ENCODE data around the gene INPP5A.
"Not testable (repeated sequence)": the region's sequence is repeated elsewhere in the genome, so short reads cannot be mapped to it uniquely, and the experiment has no call there.

INPP5A gene, protein sequence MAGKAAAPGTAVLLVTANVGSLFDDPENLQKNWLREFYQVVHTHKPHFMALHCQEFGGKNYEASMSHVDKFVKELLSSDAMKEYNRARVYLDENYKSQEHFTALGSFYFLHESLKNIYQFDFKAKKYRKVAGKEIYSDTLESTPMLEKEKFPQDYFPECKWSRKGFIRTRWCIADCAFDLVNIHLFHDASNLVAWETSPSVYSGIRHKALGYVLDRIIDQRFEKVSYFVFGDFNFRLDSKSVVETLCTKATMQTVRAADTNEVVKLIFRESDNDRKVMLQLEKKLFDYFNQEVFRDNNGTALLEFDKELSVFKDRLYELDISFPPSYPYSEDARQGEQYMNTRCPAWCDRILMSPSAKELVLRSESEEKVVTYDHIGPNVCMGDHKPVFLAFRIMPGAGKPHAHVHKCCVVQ

DNA sequence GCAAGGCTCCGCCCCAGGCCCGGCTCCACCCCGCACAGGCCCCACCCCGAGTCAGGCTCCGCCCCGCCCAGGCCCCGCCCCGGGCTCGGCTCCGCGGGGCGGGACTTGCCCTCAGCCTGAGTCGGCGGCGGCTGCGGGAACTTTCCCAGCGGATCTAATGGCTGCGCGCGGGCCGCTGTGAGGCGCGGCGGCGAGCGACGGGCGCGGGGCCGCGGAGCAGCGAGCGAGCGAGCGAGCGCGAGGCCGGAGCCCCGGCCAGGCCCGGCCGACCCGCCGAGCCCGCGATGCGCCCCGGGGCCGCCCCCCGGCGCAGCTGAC lies at the start of gene INPP5A:
Gene INPP5A (plus strand): TSS at position 104 of the 318 bp plus-strand sequence. CDS start 310 bp downstream, outside the sequence.
- DNase-seq (ENCODE audit: low spot score), result no peak

DNA sequence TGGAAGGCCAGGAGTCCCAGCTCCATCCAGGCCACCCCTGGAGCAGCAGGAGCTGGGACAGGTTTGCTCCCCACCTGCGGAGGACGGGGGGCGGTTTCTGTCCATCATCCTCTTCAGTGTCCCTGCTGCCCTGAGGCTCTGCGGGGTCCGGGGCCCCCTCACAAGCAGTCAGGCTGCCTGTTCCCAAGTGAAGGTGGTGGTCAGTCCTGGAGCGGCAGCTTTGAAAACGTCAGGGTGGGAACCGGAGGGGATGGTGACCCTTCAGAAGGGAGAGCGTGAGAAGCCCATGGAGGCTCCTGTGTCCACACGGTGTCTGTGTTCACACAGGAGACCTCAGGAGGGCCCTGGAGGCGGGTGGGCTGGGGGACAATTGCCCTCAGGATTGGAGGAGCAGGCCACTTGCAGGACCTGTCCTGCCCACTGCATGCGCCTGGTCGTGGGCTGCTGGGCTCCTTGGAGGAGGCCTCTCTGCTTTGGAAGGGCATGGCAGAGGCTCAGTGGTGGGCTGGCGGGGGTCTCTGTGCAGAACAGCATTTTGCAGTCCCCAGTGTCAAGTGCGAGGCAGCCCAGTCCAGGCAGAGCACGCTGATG lies 49.3 kb upstream of the INPP5A start:
- no peak for DNase-seq (ENCODE audit: low spot score)

DNA sequence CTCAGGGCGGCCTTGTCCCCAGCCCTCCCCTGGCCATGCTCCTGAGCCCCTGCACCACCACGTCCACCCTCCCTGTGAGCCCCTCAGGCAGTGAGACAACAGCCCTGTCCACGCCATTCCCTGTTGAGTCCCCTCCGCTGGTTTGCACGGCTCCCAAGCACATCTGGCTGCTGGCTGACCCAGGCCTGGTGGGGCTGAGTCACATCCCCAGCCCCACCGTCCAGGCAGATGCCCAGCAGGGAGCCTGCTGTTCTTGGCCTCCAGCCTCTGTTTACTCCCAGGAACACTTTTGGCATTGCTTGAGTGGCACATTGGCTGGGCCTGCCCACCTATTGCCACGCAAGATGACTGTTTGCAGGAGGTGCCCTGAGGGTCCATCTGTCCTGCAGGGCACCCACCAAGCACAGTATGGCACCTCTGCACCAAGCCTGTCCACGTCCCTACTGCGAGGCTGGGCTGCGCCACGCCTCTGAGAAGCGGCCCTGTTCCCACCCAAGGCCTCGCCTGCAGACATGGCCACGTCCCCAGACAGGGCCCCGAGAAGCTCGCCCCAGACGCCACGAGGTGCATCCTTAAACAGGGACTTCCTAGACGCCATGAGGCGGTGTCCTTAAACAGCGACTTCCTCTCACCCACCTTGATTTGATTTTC lies 48.4 kb upstream of the INPP5A start:
- DNase-seq (ENCODE audit: low spot score), result no peak

DNA sequence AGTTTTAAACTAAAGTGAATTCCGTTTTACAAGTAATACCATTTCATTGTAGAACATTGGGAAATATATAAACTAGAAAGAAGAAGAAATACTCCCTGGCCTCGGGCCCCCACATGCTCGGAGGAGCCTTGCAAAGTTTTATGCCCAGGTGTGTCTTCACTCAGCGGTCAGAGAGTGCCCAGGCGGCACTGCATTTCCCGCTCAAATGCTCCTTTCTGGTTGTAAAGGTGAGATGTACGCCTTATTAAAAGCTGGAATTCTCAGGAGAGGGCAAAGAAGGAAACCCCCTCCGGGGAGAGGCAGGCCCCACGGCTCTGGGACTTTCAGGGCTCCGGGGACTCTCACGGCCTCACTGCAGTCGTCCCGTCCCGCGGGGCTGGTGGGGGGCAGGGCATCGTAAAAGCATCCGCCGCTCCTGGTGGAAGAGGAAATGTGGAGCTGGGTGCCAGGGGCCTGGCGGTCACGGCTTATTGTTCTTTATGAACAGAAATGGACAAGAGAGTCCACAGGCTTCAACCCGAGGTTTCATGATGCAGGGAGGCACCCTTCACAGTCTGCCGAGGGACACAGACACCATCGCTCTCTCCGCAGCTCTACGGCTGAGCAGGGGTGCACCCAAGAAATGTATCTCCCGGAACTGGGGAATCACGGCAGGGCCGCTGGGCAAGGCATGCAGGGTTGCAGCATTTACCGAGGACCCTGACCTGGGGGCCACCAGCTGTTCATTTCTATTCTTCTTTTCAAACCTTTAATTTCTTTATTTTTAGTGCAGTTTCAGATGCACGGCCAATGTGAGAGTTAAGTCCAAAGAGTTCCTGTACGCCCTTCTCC lies 47.7 kb upstream of the INPP5A start:
- DNase-seq (ENCODE audit: low spot score), result no peak

DNA sequence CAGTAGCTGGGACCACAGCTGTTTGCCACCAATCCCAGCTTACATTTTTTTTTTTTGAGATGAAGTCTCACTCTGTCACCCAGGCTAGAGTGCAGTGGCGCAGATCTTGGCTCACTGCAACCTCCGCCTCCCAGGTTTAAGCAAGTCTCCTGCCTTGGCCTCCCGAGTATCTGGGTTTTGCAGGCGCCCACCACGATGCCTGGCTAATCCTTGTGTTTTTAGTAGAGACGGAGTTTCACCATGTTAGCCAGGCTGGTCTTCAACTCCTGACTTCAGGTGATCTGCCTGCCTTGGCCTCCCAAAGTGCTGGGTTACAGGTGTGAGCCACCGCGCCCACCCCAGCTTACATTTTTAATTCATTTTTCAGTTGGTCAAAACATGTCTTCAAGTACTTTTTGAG lies 46.1 kb upstream of the INPP5A start:
- DNase-seq (ENCODE audit: low spot score), result not testable (repeated sequence)

DNA sequence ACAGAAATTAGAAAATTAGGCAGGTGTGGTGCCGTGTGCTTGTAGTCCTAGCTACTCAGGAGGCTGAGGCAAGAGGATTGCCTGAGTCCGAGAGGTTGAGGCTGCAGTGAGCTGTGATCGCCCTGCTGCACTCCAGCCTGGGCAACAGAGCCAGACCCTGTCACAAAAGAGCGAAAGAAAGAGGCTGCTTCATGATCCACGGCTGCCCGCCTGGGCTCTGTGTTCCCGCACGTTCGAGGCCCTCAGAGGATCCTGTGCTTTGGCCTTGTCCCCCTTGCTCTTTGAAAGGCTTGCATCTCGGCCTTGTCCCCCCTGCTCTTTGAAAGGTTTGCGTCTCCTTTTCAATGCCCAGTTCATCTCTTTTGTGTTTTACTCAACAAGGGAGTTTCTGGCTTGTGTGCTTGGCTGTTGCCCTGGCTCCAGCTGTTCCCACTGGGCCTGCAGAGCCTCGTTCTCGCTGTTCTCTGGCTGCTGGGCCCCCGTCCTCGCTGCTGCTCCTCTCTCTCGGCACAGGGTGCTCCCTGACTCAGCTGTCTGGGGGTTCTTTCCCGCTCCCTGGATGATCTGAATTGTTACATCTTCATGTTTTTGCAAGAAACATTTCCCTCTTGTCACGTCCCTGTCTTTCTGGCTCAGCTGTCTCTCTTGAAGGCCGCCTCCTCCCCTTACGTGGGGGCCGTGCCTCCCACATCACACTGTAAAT lies 45.1 kb upstream of the INPP5A start:
- DNase-seq (ENCODE audit: low spot score), result peak; percentile 51

DNA sequence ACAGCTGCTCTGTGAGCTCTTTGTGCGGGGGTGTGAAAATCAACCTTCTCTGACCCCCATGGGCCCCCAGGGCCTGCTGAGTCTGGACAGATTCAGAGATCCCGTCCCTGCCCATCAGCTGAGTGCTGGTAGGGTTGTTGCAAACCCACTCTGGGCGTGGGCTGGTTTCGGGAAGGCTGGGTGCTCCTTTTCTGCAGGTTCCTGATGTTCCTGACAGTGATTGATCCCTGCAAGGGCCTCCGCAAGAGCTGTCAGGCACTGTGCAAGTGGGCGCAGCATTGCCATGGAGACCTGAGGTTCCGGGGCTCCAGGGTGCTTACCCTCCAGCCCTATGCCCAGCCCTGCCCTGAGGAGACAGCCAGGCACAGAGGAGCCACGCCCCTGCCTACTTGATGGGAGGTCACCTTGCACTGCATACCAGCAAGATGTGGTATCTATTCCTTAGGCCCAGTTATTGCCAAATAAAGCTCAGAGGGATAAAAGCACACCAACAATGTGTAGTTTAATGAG lies 44.3 kb upstream of the INPP5A start:
- DNase-seq (ENCODE audit: low spot score), result no peak

DNA sequence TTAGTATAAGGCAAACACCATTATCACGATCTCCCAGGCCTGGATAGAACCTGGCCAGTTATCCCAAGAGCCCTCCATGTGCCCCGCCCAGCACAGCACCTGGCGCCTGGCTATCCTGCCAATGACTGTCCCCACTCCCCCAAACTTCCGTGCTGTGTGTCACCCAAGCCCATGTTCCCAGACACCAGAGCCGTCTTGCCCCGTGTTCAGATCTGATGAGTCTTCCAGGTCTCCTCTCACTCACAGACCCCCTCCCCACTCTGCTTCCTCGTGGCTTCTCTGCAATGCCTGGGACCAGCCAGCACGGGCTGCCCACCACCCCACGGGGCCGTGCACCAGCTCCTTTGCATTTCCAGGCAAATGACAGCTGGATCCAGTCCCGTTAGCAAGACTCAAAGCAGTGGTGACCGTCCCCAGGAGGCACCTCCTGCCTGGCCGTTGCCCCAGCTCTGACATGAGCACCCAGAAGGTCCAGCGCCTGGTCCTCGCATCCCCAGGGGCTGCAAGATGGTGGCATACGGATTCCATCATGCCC lies 43.8 kb upstream of the INPP5A start:
- no peak for DNase-seq (ENCODE audit: low spot score)

DNA sequence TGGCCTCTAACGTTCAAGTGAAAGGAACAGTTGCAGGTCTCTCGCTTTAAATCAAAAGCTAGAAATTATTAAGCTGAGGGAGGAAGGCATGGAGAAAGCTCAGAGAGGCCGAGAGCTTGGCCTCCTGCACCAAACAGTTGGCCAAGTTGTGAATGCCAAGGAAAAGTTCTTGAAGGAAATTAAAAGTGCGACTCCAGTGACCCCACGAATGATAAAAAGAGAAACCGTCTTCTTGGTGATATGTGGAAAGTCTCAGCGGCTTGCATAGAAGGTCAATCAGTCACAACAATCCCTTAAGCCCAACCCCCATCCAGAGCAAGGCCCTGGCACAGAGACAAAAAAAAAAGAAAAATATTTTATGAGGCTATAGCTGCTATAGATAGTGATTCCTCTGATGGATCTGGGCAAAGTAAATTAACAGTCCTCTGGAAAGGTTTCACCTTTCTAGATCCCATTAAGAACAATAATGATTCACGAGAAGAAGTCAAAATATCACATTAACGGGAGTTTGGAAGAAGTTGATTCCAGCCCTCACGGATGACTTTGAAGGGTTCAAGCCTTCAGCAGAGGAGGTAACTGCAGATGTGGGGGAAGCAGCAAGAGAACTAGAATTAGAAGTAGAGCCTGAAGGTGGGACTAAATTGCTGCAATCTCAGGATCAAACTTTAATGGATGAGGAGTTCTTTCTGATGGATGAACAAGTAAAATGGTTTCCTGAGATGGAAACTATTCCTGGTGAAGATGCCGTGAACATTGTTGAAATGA lies 42.5 kb upstream of the INPP5A start:
- DNase-seq (ENCODE audit: low spot score), result no peak

DNA sequence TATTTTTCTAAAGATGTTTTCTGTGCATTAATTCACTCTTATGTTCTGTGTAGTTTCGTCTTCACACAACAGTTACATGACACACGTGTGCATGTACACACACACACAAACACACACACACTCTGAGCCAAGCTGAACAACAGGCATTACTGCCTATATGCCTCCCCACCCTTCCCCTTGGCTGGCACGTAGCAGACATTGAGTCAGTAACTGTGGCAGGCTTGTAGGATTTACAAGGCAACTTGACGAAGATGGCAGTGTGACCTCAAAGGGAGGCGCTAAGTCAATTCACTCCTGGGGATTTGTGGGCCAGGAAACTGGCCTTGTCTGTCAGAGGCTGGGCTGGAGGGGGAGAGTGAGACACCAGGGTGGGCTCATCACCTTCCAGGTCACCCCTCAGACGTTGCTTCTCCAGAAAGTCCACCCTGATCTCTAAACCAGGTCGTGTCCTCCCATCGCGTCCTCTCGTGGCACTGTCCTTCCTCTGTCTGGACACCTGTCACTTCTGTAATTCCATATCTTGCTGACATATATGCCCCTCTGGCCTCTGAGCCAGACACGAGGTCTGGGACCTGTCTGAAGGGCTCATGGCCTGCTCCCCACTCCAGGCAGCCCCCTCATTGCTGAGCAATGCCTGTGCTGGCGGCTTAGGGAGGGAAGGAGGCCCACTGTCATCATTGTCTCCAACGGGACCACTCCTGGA lies 41.1 kb upstream of the INPP5A start:
- no peak for DNase-seq (ENCODE audit: low spot score)

DNA sequence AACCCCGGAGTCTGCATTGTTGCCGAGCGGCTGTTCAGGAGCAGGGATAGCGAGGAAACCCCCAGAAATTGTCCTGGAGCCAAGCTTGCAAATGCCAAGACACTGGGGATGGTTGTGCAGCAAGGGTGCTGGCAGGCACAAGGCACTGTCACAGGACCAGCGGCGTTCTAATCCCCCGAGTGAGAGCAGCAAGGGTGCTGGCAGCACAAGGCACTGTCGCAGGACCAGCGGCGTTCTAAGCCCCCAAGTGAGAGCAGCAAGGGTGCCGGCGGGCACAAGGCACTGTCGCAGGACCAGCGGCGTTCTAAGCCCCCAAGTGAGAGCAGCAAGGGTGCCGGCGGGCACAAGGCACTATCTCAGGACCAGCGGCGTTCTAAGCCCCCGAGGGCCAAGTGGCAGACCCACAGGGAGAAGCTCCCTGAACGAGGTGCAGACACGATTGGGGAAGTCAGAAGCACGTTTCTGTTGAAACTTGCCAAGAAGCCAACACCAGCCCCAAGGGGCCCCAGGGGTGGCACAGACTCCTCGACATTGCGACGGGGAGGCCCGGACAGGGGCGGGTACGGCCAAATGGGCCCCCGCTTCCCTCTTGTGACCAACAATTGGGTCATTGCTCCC lies 40.4 kb upstream of the INPP5A start:
- DNase-seq (ENCODE audit: low spot score), result no peak

DNA sequence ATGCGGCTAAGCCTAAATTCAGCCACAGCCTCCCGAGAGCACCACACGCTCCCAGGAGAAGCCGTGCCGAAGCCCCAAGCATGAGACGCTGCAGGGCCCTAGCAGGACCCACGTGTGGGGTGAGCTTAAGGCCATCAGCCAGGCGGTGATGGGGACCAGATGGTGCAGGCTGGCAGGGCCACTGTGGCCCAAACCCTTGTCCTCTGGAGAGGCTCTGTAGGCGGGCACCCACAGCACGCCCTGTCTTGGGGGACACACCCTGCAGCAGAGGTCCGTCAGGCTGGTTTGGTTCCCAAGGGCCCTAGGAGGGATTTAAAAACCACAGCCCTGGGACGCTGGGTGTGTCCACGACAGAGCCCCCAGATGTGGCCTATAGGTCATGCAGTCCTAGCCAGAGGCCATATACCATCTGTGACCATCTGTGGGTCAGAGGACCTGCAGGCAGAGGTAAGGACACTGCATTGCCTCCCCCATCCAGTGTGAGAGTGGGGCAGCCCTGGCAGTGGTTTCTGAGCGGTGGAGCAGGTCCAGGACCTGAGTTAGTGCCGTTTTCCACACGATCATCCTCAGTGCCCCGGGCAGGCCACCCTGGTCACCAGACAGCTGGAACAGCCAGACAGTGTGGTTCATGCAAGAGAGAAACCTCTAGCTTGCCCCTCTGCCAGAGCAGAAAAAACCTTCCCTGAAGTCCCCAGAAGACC lies 39.6 kb upstream of the INPP5A start:
- DNase-seq (ENCODE audit: low spot score), result no peak

DNA sequence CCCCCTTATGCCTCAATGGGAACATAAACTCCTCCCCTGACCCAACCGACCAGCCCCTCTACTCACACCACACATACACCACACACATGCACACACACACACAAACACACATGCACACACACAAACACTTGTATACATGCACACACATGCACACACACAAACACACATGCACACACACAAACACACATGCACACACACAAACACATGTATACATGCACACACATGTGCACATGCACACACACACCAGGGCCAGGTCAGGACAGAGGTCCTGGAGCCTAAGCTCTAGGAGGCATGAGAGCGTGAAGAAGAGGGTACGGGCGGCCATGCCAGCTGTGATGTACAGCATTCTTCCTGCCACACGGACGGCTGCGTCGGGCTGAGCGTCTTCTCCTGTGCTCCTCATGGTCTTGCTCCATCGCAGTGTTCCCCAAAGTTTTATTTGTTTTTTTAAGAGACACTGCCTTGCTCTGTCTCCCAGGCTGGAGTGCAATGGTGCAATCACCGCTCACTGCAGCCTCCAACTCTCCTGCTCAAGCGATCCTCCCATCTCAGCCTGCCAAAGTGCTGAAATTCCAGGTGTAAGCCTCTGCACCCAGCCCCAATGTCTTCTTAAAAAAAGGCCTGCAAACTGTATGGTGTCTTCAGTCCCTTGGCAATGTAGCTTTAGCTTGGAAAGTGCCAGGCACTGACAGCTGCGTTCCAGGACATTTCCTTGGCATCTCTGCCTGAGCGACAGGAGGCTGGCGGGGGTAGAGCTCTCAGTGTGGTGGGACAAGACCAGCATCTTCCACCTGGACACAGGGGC lies 38.8 kb upstream of the INPP5A start:
- peak; percentile 49 for DNase-seq (ENCODE audit: low spot score)

DNA sequence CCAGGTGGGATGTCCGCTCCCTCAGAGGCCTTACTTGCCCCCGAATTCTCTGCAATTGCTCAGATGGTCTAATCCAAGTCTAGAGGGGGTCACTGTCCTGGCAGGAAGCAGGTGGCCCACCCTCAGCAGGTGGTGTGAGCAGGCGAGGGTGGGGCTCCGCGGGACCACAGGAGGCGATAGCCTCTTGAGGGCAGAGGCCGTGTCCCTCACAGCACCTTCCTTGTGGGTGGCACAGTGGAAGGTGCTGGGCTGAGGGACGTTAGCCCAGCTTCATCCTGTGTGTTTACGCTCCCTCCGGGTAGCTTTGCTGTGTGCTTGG lies 38.3 kb upstream of the INPP5A start:
- no peak for DNase-seq (ENCODE audit: low spot score)

DNA sequence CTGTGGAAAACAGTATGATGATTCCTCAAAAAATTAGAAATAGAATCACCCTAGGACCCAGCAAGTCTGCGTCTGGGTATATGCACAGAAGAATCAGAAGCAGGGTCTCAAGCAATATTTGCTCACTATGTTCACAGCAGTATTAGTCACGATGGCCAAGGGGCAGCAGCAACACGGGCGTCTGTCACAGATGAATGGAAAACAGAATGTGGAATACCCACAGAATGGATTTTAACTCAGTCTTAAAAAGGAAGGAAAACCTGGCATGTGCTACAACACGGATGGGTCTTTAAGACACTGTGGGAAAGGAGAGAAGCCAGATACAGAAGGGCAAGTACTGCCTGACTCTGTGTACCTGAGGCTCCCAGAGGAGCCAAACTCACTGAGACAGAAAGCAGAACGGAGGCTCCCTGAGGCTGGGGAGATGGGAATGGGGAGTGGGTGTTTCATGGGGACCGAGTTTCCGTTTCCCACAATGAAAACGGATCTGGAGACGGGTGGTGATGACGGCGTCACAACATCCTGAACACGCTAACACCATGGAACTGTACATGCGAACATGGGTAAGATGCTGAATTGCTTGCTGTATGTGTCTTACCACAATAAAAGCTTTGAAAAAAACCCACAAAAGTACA lies 36.7 kb upstream of the INPP5A start:
- no peak for DNase-seq (ENCODE audit: low spot score)

DNA sequence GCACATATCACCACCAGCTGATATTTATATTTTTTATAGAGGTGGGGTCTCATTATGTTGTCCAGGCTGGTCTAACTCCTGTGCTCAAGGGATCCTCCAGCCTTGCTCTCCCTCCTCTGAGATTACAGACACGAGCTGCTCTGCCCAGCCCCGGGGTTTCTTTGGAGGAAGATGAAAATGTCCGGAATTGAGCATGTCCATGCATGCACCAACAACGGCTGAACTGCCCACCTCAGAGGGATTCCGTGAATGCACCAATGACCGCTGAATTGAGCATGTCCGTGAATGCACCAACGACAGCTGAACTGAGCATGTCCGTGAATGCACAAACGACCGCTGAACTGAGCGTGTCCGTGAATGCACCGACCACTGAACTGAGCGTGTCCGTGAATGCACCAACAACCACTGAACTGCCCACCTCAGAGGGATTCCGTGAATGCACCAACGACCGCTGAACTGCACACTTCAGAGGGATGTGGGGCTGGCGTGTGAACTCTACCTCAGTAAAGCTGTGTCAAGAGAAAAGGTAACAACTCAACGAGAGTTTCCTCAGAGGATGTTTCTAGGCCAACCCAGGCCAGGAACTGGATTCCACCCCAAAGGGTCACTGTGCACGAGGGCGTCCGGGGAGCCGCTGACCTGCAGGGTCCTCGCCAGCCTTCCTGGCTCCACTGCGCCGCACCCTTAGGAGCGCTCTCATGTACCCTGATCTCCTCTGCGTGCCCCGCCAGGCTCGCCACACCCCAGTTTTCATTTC lies 34.9 kb upstream of the INPP5A start:
- DNase-seq (ENCODE audit: low spot score), result no peak
